ENCODE results near the gene RNF19B.

DNA sequence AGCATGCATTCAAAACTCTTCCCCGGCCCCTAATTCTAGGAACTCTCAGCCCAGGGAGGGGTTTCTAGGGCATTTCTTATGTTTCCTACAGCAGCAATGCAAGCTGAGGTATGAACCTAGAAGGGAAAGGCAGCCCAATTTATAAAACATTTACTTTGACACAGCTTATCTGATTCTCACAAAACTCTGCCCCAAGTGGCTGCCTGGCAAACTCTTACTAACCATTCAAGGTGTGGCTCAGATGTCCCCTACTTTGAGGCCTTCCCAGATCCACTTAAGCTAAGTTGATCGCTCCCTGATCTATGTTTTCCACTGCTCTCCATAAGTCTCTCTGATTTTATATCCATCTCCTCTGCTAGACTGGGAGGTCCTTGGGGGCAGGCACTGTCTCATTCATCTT is 36.7 kb upstream of the RNF19B start:
- TF ChIP-seq CTCF (conservative IDR thresholded peaks at IDR 0.05 in 1 of 2, IDR thresholded peaks at IDR 0.05 in 1 of 2; ENCODE audit: extremely low read depth in 1 of 2, insufficient read depth in 1 of 2, low read depth in 1 of 2, low read length in 2 of 2) (peak; percentile 31 to 39), EZH2 (IDR thresholded peaks at IDR 0.05; ENCODE audit: borderline replicate concordance, low read length) (no peak)
